ENCODE data around the gene CDKAL1. TPM values are rescaled to one million over a fixed set of nuclear protein-coding genes. Genes with fewer than 3 reads are reported as not detected.
"Not testable (repeated sequence)": the region's sequence is repeated elsewhere in the genome, so short reads cannot be mapped to it uniquely, and the experiment has no call there.

The CDKAL1 gene
- total RNA-seq, 1 experiment from 2014 or later, result 21.8 TPM

- Histone ChIP-seq H3K27ac (no peak overlapping the region), H3K36me3 (no peaks in the 10 kb centered on the region), H3K4me1 (no peaks in the 10 kb centered on the region), H3K9me3 (replicated peaks) (no peaks in the 10 kb centered on the region), H3K27me3 (no peaks in the 10 kb centered on the region), H3K4me3 (no peak overlapping the region)
- no peak for DNase-seq
Measured at GRCh38 chr6:20747991-20748390, 213.7 kb downstream of the CDKAL1 start.

- DNase-seq, result no peak
- no peaks in the 10 kb centered on the region for H3K27me3 ChIP-seq
- no peak overlapping the region for H3K4me3 ChIP-seq
- H3K27ac ChIP-seq, result no peak overlapping the region
- no peaks in the 10 kb centered on the region for H3K9me3 ChIP-seq (replicated peaks)
- no peaks in the 10 kb centered on the region for H3K4me1 ChIP-seq
- no peaks in the 10 kb centered on the region for H3K36me3 ChIP-seq
Measured at GRCh38 chr6:20751293-20751935, 217.2 kb downstream of the CDKAL1 start.

GRCh38 chr6:20755631-20756030, 221.4 kb downstream of the CDKAL1 start:
- DNase-seq, result no peak
- no peaks in the 10 kb centered on the region for H3K9me3 ChIP-seq (replicated peaks)
- no peaks in the 10 kb centered on the region for H3K4me1 ChIP-seq
- H3K4me3 ChIP-seq, result no peak overlapping the region
- no peaks in the 10 kb centered on the region for H3K27me3 ChIP-seq
- H3K27ac ChIP-seq, result no peak overlapping the region
- no peaks in the 10 kb centered on the region for H3K36me3 ChIP-seq

- H3K4me3 ChIP-seq; H3K9me3 ChIP-seq (replicated peaks); DNase-seq; H3K4me1 ChIP-seq; H3K27ac ChIP-seq; H3K27me3 ChIP-seq; H3K36me3 ChIP-seq: not testable (repeated sequence)
Measured at GRCh38 chr6:20756584-20757147, 222.4 kb downstream of the CDKAL1 start.

- H3K27me3 ChIP-seq, result no peaks in the 10 kb centered on the region
- H3K36me3 ChIP-seq, result no peaks in the 10 kb centered on the region
- no peaks in the 10 kb centered on the region for H3K9me3 ChIP-seq (replicated peaks)
- H3K4me3 ChIP-seq, result no peak overlapping the region
- no peak for DNase-seq
- no peak overlapping the region for H3K27ac ChIP-seq
- H3K4me1 ChIP-seq, result no peaks in the 10 kb centered on the region
Measured at GRCh38 chr6:20757761-20758160, 223.5 kb downstream of the CDKAL1 start.

GRCh38 chr6:20763296-20763695, 229.0 kb downstream of the CDKAL1 start:
- Histone ChIP-seq H3K4me3 (no peak overlapping the region), H3K27me3 (no peaks in the 10 kb centered on the region), H3K36me3 (no peaks in the 10 kb centered on the region), H3K27ac (no peak overlapping the region), H3K4me1 (no peaks in the 10 kb centered on the region), H3K9me3 (replicated peaks) (no peaks in the 10 kb centered on the region)
- DNase-seq, result no peak

GRCh38 chr6:20769631-20770030, 235.4 kb downstream of the CDKAL1 start:
- H3K27me3 ChIP-seq, result no peaks in the 10 kb centered on the region
- H3K36me3 ChIP-seq, result no peaks in the 10 kb centered on the region
- no peak for DNase-seq
- no peak overlapping the region for H3K4me3 ChIP-seq
- no peak overlapping the region for H3K27ac ChIP-seq
- H3K9me3 ChIP-seq (replicated peaks), result no peaks in the 10 kb centered on the region
- no peaks in the 10 kb centered on the region for H3K4me1 ChIP-seq

GRCh38 chr6:20770773-20771172, 236.5 kb downstream of the CDKAL1 start:
- Histone ChIP-seq H3K27me3 (no peaks in the 10 kb centered on the region), H3K36me3 (no peaks in the 10 kb centered on the region), H3K4me3 (no peak overlapping the region), H3K27ac (no peak overlapping the region), H3K9me3 (replicated peaks) (no peaks in the 10 kb centered on the region), H3K4me1 (no peaks in the 10 kb centered on the region)
- no peak for DNase-seq

- Histone ChIP-seq H3K4me3 (no peak overlapping the region), H3K27ac (no peak overlapping the region), H3K36me3 (no peaks in the 10 kb centered on the region), H3K27me3 (no peaks in the 10 kb centered on the region), H3K9me3 (replicated peaks) (no peaks in the 10 kb centered on the region), H3K4me1 (no peaks in the 10 kb centered on the region)
- no peak for DNase-seq
Measured at GRCh38 chr6:20771409-20771808, 237.2 kb downstream of the CDKAL1 start.

- Histone ChIP-seq H3K27ac (no peak overlapping the region), H3K27me3 (no peaks in the 10 kb centered on the region), H3K4me3 (no peak overlapping the region), H3K36me3 (no peaks in the 10 kb centered on the region), H3K9me3 (replicated peaks) (no peaks in the 10 kb centered on the region), H3K4me1 (no peaks in the 10 kb centered on the region)
- no peak for DNase-seq
Measured at GRCh38 chr6:20773822-20774221, 239.6 kb downstream of the CDKAL1 start.

- H3K9me3 ChIP-seq (replicated peaks), result no peaks in the 10 kb centered on the region
- no peak overlapping the region for H3K4me3 ChIP-seq
- no peak for DNase-seq
- H3K4me1 ChIP-seq, result no peaks in the 10 kb centered on the region
- H3K27ac ChIP-seq, result no peak overlapping the region
- no peaks in the 10 kb centered on the region for H3K27me3 ChIP-seq
- no peaks in the 10 kb centered on the region for H3K36me3 ChIP-seq
Measured at GRCh38 chr6:20775981-20776380, 241.7 kb downstream of the CDKAL1 start.

- Histone ChIP-seq H3K4me3 (no peak overlapping the region), H3K9me3 (replicated peaks) (no peaks in the 10 kb centered on the region), H3K27me3 (no peaks in the 10 kb centered on the region), H3K36me3 (no peaks in the 10 kb centered on the region), H3K27ac (no peak overlapping the region), H3K4me1 (no peaks in the 10 kb centered on the region)
- DNase-seq, result no peak
Measured at GRCh38 chr6:20777801-20778200, 243.5 kb downstream of the CDKAL1 start.

- Histone ChIP-seq H3K4me1 (no peaks in the 10 kb centered on the region), H3K36me3 (no peaks in the 10 kb centered on the region)
Measured at GRCh38 chr6:20778459-20778858, 244.2 kb downstream of the CDKAL1 start.

GRCh38 chr6:20778912-20779311, 244.7 kb downstream of the CDKAL1 start:
- Histone ChIP-seq H3K36me3 (no peaks in the 10 kb centered on the region), H3K9me3 (replicated peaks) (no peaks in the 10 kb centered on the region), H3K4me3 (no peak overlapping the region), H3K27me3 (no peaks in the 10 kb centered on the region), H3K4me1 (no peaks in the 10 kb centered on the region), H3K27ac (no peak overlapping the region)
- DNase-seq, result no peak

More at GRCh38 chr6:20778459-20778858, 244.2 kb downstream of the CDKAL1 start:
- Histone ChIP-seq H3K4me3 (no peak overlapping the region), H3K9me3 (replicated peaks) (no peaks in the 10 kb centered on the region), H3K27me3 (no peaks in the 10 kb centered on the region), H3K27ac (no peak overlapping the region)
- no peak for DNase-seq

GRCh38 chr6:20789162-20789561, 254.9 kb downstream of the CDKAL1 start:
- DNase-seq, result no peak
- no peaks in the 10 kb centered on the region for H3K4me1 ChIP-seq

More at GRCh38 chr6:20789162-20789561, 254.9 kb downstream of the CDKAL1 start:
- H3K27ac ChIP-seq, result no peak overlapping the region
- no peaks in the 10 kb centered on the region for H3K36me3 ChIP-seq
- no peaks in the 10 kb centered on the region for H3K9me3 ChIP-seq (replicated peaks)
- no peak overlapping the region for H3K4me3 ChIP-seq
- no peaks in the 10 kb centered on the region for H3K27me3 ChIP-seq
